ENCODE measurements around the gene STK24. TPM values are rescaled to one million over a fixed set of nuclear protein-coding genes. Genes with fewer than 3 reads are reported as not detected.
A peak's percentile ranks its signal among the peaks of the same experiment; 100 is the strongest.

STK24 gene
- total RNA-seq, 1 donor from 2014 or later = 113 TPM

DNA sequence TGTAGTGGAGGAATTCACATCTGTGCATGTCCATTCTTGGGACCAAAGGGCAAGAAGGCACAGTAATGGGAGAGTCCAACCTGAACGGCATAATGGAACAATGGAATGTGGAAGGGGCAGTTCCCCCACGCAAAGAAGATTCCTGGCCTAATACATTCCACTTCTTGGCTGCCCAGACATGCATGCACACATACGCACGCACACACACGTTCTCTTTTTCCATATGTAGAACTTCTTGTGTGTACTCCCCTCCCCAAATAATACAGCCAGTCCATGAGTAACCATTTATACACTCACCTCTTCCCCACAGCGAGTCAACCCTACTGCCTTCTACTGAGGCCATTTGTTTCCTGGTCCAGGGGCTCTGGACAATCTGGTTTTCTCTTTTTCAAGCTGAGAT is 6.0 kb upstream of the STK24 start:
- no peak for DNase-seq (ENCODE audit: low spot score)

DNA sequence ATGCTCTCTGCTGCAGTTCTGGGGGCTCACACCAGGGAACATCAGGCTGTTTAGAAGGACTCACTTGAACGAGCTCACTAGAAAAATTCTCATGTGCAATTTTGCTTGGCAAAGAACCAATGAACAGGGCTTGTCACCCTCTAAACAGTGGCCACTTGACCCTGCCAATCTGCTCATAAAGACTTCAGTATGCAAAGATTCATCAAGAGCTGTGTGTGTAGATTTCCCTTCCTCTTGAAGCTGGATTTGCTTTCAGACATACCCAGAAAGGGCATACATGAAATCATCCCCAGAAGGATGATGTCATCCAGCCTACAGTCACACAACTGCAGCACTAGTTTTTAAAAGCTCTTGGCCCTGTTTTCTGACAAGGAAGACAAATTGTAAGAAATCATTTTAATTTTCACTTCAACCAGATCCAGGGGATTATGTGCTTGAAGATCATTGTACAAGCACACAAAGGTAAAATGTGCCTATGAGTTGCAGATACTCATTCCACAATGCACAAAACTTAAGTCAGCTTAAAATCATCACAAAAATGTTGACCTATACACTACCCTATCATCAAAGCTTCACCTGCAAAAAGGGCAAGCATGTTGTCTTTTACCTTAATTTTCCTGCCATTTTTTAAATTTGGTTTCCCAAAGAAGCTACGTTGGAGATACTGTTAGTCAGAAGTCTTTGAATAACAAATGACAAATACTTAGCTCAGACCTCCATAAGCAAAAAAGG is 5.2 kb upstream of the STK24 start:
- DNase-seq (ENCODE audit: low spot score) = no peak

DNA sequence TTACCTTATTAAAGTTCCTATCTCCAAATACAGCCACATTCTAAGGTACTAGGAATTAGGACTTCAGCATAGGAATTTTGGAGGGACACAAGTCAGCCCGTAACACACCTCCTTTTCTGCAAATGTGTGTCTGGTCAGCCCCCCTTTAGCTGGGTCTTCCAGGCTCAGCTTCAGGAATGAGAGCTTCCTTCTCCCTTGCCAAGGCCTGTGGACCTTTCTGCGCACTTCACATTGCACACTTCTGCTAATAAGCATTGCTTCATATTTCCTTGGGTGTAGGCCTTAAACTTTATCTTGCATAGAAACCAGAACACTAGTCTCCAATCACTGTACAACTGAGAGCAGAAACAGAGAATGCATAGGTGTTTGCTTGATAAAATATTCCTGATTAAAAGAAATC is 4.5 kb upstream of the STK24 start:
- DNase-seq (ENCODE audit: low spot score) = no peak

DNA sequence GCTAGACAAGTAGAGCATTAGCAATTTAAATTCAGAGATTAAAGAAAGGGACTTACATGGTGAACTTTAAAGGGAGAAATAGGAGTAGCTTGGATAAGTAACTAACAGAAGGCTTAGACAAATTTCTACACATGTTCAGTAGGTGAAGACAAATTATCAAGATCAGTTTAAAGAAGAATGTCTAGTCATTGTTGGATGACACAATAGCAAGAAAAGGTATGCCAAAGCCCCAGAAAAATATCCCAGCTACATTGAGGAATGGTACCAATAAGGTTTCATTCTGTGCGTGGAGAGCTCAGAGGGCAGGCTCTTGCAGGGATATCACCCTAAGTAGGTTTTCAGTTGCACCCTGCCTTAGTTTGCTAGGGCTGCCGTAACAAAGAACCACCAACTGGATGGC is 3.5 kb upstream of the STK24 start:
- DNase-seq (ENCODE audit: low spot score) = no peak

DNA sequence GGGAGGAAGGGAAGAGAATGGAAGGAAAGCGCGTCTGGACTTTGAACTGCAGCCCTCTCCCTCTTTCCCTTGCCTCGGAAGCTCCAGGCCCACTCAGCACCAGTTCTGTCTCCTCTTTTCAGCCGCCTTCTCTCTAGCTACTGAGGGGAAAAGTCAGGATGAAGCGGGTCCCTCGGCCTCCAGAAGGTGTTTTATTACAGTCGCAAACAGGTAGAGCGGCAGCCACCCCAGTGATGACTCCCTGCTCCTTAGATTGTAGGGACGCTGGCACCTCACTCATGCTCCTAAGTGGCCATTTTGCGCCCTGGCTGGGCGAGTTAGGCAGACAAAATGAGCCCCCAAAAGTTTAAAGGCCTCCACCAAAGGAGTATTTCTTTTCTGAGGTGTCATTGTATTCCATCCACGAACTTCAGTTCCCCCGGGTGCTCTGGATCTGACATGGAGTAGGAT is 954 bp upstream of the STK24 start:
- DNase-seq (ENCODE audit: low spot score) = no peak

DNA sequence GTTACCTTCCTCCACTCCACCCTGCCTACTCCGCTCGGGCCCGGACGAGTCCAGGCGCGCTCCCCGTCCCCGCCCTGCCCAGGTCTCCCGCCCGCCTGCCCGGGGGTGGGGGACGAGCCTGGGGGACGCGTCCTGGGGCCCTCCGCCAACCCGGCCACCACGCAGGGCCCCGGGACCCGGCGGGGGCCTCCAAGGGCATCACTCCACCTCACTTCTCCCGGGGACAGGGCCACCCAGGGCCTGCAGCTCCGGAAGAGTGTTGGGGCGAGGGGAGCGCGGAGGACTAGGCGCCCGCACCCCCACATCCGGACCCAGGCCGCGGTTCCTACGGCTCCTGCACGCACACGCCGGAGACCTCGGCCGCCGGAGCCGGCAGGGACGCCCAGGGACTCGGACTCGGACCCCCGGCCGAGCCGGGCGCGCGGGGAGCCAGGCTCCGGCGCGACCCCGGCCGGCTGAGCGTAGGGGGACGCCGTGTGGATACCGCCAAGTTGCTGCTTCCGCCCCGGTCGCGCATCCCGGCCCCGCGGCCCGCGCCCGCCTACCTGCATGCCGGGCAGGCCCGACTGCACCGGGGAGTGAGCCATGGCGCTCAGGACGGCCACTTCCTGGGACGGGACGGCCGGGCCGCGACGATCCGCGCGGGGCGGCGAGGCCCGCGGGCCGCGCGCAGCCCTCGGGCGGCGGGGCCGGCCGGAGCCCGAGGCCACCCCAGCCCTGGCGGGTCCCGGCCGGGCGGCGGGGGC is 534 bp downstream of the STK24 start:
- DNase-seq (ENCODE audit: low spot score) = no peak

DNA sequence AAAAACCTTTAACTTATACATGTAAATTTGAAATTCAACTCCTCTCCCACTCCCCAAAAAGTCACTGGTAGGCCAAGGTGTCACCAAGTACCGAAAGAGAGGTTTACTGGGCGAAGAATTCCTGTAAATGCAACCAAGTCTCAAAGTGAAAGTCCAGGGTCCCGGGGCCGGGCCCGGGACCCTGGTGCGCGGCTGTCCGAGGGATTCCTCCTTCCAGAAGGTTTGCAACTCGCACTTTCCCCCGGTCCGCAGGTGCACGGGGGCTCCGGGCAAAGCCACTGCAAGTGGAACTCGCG is 1.1 kb downstream of the STK24 start:
- DNase-seq (ENCODE audit: low spot score) = no peak

DNA sequence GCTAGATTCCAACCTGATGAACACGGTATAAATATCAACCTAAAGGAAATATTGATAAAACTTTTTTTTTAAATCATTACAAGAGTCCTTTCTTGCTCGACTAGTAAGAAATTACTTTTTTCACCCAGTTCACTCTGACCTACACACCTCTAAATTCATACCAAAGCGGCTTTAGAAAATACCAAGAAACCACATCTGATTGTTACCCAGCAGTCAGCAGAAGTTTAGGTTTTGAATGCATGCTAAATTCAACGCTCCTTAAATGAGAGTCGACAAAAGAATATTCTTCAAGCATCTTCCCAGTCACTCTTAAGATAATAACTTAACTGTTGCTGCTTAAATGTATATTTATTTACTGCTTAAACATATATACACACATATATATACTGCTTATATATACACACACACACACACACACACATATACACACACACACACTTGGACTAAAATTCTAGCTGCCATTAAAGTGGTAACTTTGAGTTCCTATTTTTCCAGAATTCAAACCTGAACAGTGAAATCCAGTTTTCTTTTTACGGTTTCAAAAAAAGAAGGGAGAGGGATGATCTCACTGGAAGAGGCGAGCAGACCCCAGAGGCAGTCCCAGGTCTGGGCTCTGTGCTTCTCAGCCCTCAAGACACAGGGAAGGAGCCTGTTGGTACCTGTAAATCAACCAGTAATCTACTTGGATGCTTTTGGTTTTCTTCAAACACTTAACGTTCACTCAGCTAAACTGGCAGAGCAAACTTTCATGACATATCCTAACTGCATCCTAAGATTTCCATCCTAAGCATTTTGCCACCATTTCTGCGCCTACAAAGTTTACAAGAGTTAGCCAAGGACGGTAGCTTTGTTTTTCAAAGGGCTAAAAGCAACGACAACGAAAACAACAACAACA is 1.7 kb downstream of the STK24 start:
- DNase-seq (ENCODE audit: low spot score) = no peak

DNA sequence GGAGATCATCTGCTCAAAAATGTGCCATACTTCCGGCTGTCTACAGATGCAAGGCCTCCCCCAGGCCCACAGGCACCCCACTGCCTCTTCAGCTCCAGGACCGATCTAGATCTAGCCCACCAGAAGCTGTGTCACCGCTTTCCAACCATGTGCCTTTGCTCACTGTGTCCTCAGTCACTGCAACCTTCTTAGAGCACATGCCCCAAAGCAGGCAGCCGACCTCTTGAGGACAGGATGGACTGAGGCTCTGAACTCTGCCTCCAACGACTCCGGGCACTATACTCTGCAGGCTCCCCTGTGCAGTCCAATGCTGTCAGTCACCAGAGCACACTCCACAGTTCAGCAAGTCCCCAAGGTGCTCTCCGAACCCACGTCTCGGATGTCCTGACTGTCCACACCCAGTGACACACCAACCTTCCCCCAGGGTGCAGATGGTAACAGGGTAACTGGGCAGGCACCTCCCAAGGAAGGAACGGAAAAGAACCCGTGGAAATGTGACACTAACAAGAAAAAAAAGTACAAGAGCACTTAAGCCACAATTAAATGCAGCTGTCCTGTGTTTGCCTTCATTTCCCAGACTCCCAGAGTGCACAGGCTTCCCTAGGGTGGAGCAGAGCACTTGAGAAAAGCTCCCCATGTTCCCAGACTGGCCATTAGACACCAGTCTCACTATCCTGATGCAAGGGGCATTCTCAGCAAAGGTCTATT is 4.8 kb downstream of the STK24 start:
- DNase-seq (ENCODE audit: low spot score) = no peak

DNA sequence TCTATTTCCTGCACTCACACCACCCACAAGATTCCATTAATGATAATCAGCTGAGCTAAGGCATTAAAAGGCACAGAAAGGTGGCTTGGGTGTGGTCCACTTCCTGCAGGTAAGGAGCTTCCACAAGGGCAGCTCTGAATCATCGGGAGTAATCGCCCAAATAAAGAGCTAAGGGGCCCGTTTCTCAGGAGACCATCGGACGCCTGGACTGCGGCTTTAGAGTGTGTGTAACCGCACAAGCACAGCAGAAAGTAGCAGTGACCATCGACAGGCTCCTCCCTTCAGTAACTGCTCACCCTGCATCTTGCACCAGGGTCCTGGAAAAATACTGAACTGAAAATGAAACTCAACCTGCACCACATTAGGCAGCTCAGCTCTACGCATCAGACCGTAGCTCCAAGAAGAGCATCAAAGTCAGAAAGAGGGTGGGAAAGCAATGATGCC is 6.0 kb downstream of the STK24 start:
- no peak for DNase-seq (ENCODE audit: low spot score)

DNA sequence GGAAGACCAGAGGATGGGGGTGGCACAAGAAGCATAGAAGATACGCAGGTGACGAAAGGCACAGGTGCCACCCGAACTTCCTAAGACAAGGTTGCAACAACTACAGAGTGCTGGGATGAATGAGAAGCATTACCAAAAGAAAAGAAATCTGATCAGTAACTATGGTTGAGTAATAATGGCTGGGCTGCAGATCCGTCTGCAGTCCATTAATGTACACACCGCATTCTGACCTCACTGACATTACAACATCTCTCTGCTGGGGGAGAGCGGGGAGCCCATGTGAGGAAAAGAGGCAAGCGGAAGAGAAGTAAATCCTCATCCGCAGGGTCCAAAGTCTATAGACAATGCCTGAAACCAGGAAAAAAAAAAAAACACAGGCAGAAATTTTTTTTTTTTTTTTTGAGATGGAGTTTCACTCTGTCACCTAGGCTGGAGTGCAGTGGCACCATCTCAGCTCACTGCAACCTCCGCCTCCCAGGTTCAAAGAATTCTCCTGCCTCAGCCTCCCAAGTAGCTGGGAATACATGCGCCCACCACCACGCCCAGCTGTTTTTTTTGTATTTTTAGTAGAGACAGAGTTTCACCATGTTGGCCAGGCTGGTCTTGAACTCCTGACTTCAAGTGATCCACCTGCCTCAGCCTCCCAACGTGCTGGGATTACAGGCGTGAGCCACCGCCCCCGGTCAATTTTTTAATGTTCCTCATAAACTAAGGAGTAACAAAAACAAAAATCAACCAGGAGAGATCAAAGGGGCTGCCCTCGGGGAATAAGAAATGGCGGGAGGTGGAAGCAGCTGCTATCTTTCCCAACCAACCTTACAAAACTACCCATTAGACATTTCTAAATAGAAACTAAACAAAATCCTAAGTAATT is 7.2 kb downstream of the STK24 start:
- DNase-seq (ENCODE audit: low spot score) = peak; percentile 74

DNA sequence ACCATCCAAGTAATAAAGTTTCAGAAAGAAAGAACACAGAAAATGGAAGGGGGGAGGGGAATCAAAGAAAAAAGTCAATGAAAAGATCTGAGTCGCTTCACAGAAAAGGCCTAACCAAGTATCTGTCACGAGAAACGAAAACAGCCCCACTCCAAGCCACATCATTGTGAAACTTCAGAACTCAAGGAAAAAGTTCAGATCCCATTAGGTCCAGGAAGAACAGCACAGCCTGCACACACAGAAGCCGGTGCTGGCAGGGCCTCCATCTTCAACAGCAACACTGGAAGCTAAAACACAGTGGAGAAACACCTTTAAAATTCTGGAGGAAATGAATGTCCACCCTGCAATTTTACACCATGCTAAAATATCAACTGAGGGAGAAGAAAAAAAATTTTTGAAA is 8.0 kb downstream of the STK24 start:
- DNase-seq (ENCODE audit: low spot score) = no peak

DNA sequence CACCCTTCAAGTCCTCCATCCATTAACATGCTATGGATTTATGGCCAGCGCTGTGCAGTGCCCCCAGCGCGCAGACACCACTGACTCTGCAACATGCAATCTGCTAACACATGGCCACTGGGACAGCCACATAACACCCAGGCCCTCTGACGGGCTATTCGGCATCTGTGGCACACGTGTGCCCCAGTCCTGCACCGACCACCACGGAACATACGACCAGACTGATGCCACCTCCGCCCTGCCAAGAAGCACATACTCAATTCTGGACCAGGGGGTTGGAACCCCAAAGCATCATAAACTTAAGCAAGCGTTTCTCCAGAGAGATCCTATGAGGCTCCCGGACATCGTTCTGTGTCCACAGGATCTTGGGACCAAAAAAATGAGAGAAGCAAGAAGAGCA is 9.8 kb downstream of the STK24 start:
- DNase-seq (ENCODE audit: low spot score) = no peak

DNA sequence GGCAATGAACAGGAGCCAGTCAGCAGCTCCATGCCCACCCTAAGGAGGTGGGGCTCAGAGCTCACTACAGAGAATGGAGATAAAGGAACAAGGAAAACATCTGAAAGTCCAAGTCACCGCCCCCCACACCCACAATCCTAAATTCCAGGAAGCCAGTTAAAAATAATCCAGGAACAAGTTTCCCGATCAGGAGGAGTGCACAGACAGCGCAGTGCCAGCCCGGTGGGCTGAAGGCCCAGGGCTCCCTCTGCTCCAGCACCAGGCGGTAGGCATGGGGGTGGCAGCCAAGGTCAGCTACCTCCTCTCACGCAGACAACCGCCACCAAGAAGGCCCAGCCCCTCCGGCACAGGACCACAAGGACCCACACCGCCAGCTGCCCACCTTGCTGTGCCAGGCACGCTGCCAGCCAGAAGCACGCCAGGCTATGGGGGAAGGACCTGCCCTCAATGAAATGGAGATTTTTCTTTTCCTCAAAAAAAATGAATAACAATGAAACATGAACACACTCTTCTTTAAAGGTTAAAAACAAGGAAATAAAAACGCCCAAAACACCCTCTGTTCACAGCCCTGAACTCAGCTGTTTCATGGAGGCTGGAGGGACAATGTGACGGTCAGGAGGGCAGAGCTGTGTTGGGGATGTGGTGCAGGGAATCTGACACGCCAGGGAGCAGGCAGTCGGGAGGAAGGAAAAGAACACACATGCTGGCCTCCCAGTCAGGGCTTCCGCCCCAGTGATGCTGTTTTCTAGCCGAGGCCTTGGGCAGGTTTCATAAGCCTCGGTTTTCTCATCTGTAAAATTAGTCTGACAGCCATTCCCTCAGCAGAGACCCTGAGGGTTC is 11.0 kb downstream of the STK24 start:
- DNase-seq (ENCODE audit: low spot score) = peak; percentile 49

DNA sequence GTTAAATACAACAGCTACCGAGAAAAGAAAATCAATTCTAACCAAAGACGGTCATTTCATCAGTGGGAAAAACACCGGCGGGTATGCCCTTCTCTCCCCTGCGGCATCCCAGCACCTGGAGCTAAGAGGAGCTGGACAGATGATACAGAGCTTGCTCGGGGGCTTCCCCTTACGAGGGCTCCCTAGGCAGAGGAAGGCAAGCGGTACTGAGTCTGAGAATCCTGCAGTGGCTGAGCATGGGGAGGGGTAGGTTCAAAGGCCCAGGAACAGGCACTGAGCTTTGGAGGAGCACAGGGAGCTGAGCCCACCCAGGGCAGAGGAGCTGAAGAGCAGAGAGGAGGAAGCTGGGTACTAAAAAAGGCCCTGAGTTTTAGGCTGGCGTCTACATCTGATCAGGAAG is 12.7 kb downstream of the STK24 start:
- DNase-seq (ENCODE audit: low spot score) = no peak

DNA sequence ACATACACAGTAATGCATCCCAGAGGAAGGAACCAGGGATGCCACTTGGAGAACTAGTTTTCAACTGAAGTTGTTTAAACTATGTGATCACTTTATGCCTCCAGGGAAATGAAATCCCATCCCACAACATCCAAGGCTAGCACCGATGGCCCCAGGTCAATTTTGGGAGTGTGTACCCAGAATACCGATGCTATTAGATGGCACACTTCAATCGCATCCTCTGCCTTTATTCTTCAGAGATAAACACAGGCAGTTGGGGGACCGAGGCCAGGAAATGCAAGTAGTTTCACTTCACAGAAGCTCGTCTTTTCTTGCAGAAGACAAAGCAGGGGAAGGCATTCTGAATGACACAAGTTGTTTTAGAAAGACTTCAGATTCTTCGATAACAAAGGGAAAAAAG is 13.8 kb downstream of the STK24 start:
- DNase-seq (ENCODE audit: low spot score) = no peak

DNA sequence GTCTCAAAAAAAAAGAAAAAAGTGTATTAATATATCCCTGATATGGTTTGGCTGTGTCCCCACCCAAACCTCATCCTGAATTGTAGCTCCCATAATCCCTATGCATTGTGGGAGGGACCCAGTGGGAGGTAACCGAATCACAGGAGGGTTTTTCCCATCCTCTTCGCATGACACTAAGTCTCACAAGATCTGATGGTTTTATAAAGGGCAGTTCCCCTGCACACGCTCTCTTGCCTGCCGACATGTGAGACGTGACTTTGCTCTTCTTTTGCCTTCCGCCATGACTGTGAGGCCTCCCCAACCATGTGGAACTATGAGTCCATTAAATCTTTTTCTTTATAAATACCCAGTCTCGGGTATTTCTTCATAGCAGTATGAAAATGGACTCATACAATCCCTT is 17.7 kb downstream of the STK24 start:
- no peak for DNase-seq (ENCODE audit: low spot score)

DNA sequence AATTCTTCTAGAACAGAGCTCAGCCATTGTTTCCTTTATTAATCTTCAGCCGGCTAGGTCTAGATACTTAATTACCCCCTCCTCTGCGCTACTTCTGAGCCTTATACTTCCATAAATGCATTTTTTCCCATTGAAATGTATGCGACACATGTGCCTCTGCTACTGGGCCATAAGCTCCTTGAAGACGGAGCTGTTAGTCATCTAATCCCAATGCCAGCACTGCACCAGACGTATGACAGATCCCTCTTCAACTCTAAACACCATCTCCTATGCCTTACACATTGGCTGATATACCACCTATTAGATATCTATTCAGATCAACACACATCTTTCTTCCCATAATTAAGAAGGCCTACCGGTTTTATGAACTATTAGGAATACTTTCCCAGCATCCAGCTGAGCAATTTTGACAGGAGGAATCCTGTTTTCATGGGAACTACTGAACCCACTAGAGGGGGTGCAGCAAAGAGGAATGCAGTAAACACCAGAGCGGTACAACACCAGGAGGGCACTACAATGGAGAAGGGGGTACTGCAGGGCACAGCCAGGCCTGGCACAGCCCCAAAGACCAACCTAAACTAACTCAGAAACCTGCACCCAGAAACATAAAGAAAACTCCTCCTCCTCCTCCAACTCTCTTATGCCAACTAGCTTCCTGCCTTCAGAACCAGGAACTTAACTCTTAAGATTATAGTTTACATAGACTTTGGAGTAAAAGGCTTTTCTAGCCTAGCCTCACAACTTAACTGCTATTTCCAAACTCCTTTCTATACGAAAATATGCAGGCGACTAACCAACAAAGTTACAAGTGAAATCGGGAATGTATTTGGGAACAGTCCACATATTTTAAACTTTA is 18.7 kb downstream of the STK24 start:
- DNase-seq (ENCODE audit: low spot score) = no peak
